Natural killer cell (primary cell): ENCODE measurements around the gene TGIF2. TPM values are rescaled to one million over a fixed set of nuclear protein-coding genes. Genes with fewer than 3 reads are reported as not detected.
"Not testable (repeated sequence)": the region's sequence is repeated elsewhere in the genome, so short reads cannot be mapped to it uniquely, and the experiment has no call there.

Experiments used
- ATAC-seq, 3 donors: fragments of 150-1000 bp in 2 of 3; fragments of 200-7000 bp in 1 of 3; cut with Tn5 transposase; 1 replicate in 1 of 3; 2 replicates in 2 of 3; pipeline ENCODE4 v1.10.0; 2021; ENCODE audit warnings: mild to moderate bottlenecking in 2 of 3, moderate library complexity in 2 of 3
- DNase-seq, 2 donors: peaks; one replicate each; pipeline versions ENCODE4 v3.0.0 to v3.0.0-alpha.2; 2013 to 2021; ENCODE audit warnings: mixed read lengths in 1 of 2
- H3K27ac ChIP-seq: one replicate; pipeline ENCODE4 v1.5.1; 2013; ENCODE audit warnings: mild to moderate bottlenecking, low read length
- H3K27me3 ChIP-seq: one replicate; pipeline ENCODE4 v1.6.1; 2013; ENCODE audit warnings: low read length; ENCODE audit not compliant: control insufficient read depth, insufficient read depth
- H3K36me3 ChIP-seq: one replicate; pipeline ENCODE4 v1.6.1; 2013; ENCODE audit warnings: low read length; ENCODE audit not compliant: control insufficient read depth, insufficient read depth
- H3K4me1 ChIP-seq: one replicate; pipeline ENCODE4 v1.6.1; 2013; ENCODE audit warnings: low read length; ENCODE audit not compliant: control insufficient read depth, insufficient read depth
- H3K4me3 ChIP-seq: one replicate; pipeline ENCODE4 v1.5.1; 2013; ENCODE audit warnings: low read length
- H3K9me3 ChIP-seq: one replicate; pipeline ENCODE4 v1.6.1; 2013; ENCODE audit warnings: low read length; ENCODE audit not compliant: control insufficient read depth, insufficient read depth
- H3K27ac Mint-ChIP-seq, 2 donors: one replicate each; pipeline ENCODE4 v1.8.0; 2022; ENCODE audit warnings: mild to moderate bottlenecking in 2 of 2, mixed read lengths in 2 of 2, moderate library complexity in 1 of 2
- H3K27me3 Mint-ChIP-seq, 2 donors: one replicate each; pipeline ENCODE4 v1.8.0; 2022; ENCODE audit warnings: low read depth in 2 of 2, mixed read lengths in 2 of 2
- H3K36me3 Mint-ChIP-seq: one replicate; pipeline ENCODE4 v1.8.0; 2022; ENCODE audit warnings: mixed read lengths
- H3K4me1 Mint-ChIP-seq, 2 donors: one replicate each; pipeline ENCODE4 v1.8.0; 2022; ENCODE audit warnings: mixed read lengths in 2 of 2
- H3K4me3 Mint-ChIP-seq: one replicate; pipeline ENCODE4 v1.8.0; 2022; ENCODE audit warnings: mild to moderate bottlenecking, moderate library complexity, mixed read lengths
- H3K9me3 Mint-ChIP-seq, 2 donors: one replicate each; pipeline ENCODE4 v1.8.0; 2022; ENCODE audit warnings: mixed read lengths in 2 of 2
- WGBS: methylation state at CpG from one replicate; pipeline ENCODE4 v1.1.7; 2013; ENCODE audit warnings: missing lambda C conversion rate; ENCODE audit not compliant: insufficient coverage; 5-methylcytosine and 5-hydroxymethylcytosine counted together
- intact Hi-C: fragments of 100-400 bp; cut with micrococcal nuclease; formaldehyde crosslinking; loops from one replicate; pipeline ENCODE4 v1.14.2; 2022
- total RNA-seq, 4 donors: library from RNA; stranded (reverse); fragments of 120-200 nt in 1 of 4; gene quantifications; one replicate each; pipeline versions ENCODE4 v1.2.3 to v1.2.4, GENCODE V29; 2013 to 2022
- TF ChIP-seq, protein P1 (sequence below): fragments of 200-600 bp; IDR thresholded peaks from one replicate; pipeline ENCODE4 v1.8.0; 2022; ENCODE audit warnings: antibody characterized with exemption

The TGIF2 gene
- total RNA-seq, 3 donors from 2014 or later (not counting 1 experiment from before 2014, with no cell fraction given), result 19.9 to 28.5 (median 25.9) TPM

DNA sequence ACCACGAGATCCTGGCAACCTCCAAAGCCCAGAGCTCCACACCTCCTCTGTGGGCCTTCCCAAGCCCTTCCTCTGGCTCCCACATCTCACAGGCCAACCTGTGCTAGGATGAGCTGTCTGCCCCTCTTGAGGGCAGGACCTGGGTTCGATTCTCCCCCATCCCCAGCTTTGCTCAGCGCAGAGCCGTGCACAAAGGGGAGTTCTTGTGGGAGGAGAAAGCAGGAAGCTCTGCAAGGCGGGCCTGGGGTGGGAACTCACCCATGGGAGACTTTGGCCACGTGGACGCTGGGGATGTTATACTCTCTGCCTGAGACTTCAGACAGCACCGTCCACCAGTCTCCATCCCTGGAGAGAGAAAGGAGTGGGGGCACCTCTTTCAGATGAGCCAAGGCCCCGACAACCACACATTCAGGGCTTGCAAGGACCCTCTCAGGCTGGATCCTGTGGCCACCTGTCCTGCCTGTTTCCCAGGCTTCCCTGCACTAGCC lies 59.9 kb downstream of the TGIF2 start:
- no peak overlapping the region for H3K4me3 Mint-ChIP-seq
- 96% methylated on average over 7 of the region's 9 CpGs for WGBS

GRCh38 chr20:36634342-36634741 lies 60.9 kb downstream of the TGIF2 start:
- TF ChIP-seq, protein P1, sequence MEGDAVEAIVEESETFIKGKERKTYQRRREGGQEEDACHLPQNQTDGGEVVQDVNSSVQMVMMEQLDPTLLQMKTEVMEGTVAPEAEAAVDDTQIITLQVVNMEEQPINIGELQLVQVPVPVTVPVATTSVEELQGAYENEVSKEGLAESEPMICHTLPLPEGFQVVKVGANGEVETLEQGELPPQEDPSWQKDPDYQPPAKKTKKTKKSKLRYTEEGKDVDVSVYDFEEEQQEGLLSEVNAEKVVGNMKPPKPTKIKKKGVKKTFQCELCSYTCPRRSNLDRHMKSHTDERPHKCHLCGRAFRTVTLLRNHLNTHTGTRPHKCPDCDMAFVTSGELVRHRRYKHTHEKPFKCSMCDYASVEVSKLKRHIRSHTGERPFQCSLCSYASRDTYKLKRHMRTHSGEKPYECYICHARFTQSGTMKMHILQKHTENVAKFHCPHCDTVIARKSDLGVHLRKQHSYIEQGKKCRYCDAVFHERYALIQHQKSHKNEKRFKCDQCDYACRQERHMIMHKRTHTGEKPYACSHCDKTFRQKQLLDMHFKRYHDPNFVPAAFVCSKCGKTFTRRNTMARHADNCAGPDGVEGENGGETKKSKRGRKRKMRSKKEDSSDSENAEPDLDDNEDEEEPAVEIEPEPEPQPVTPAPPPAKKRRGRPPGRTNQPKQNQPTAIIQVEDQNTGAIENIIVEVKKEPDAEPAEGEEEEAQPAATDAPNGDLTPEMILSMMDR, result no peak
- H3K27me3 Mint-ChIP-seq, result no peaks in the 10 kb centered on the region
- no peaks in the 10 kb centered on the region for H3K27me3 ChIP-seq
- no peak for DNase-seq
- H3K36me3 Mint-ChIP-seq, result no peaks in the 10 kb centered on the region
- no peak overlapping the region for H3K4me3 ChIP-seq
- peaks cover 64% of the 10 kb centered on the region for H3K36me3 ChIP-seq
- no peak for ATAC-seq
- H3K9me3 Mint-ChIP-seq, result no peaks in the 10 kb centered on the region
- intact Hi-C loops, result no loop called here
- H3K4me1 ChIP-seq, result peaks cover 19% of the 10 kb centered on the region
- H3K4me3 Mint-ChIP-seq, result no peak overlapping the region
- H3K4me1 Mint-ChIP-seq, result peaks cover 14 to 27% of the 10 kb centered on the region in 2 donors
- peak overlapping the region; percentile 73 to 74 for H3K27ac Mint-ChIP-seq
- no peak overlapping the region for H3K27ac ChIP-seq
- no peaks in the 10 kb centered on the region for H3K9me3 ChIP-seq
- WGBS, result 98% methylated on average over 11 of the region's 11 CpGs

More for the DNA sequence above, 59.9 kb downstream of the TGIF2 start:
- DNase-seq (no peak), ATAC-seq (no peak)
- Histone ChIP-seq H3K27me3 (no peaks in the 10 kb centered on the region), H3K27ac (no peak overlapping the region), H3K4me3 (no peak overlapping the region), H3K36me3 (peaks cover 57% of the 10 kb centered on the region), H3K4me1 (peaks cover 29% of the 10 kb centered on the region), H3K9me3 (no peaks in the 10 kb centered on the region)
- no peaks in the 10 kb centered on the region for H3K27me3 Mint-ChIP-seq
- TF ChIP-seq, protein P1, result no peak
- peaks cover 22 to 35% of the 10 kb centered on the region in 2 donors for H3K4me1 Mint-ChIP-seq
- H3K27ac Mint-ChIP-seq, result peak overlapping the region; percentile 93 to 95
- no peaks in the 10 kb centered on the region for H3K9me3 Mint-ChIP-seq
- intact Hi-C loops, result no loop called here
- no peaks in the 10 kb centered on the region for H3K36me3 Mint-ChIP-seq

- Histone ChIP-seq H3K4me1 (peaks cover 31% of the 10 kb centered on the region), H3K36me3 (peaks cover 55% of the 10 kb centered on the region)
- DNase-seq, H3K4me3 ChIP-seq, ATAC-seq, H3K9me3 Mint-ChIP-seq, H3K9me3 ChIP-seq, H3K36me3 Mint-ChIP-seq, intact Hi-C loops, H3K27me3 ChIP-seq, H3K4me3 Mint-ChIP-seq, H3K27ac ChIP-seq, H3K27me3 Mint-ChIP-seq, H3K27ac Mint-ChIP-seq: not testable (repeated sequence)
- peaks cover 25 to 32% of the 10 kb centered on the region in 2 donors for H3K4me1 Mint-ChIP-seq
- 100% methylated on average over 11 of the region's 12 CpGs for WGBS
These were observed 65.5 kb downstream of the TGIF2 start for GRCh38 chr20:36638876-36639400.

DNA sequence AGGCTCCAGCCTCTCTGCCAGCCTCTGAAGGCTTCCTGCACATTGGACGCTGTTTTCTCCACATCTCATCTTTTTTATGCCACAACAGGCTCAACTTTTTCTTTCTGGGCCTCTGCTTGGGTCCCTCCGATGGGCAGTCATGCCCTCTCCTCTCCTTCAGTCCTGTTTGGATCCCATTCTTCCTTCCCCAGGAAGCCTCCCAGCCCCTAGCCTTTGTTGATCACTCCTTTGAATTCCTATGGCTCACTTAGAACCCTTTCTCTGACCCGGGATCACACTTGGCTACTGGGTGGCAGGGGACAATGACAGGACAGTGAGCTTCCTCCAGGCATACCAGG lies 68.1 kb downstream of the TGIF2 start:
- ATAC-seq, result no peak
- H3K4me3 Mint-ChIP-seq, result no peak overlapping the region
- peaks cover 50 to 52% of the 10 kb centered on the region in 2 donors for H3K4me1 Mint-ChIP-seq
- TF ChIP-seq, protein P1, result no peak
- no peaks in the 10 kb centered on the region for H3K36me3 Mint-ChIP-seq
- DNase-seq, result no peak
- no peak overlapping the region for H3K4me3 ChIP-seq
- no peaks in the 10 kb centered on the region for H3K27me3 ChIP-seq
- H3K4me1 ChIP-seq, result peaks cover 54% of the 10 kb centered on the region
- peaks cover 36% of the 10 kb centered on the region for H3K36me3 ChIP-seq
- peak overlapping the region; percentile 97 to 98 for H3K27ac Mint-ChIP-seq
- intact Hi-C loops, result loop anchor here (10.0 kb wide), 1 partner anchor 243 kb away; no protein-coding TSS in a partner anchor
- H3K9me3 Mint-ChIP-seq, result no peaks in the 10 kb centered on the region
- H3K27ac ChIP-seq, result no peak overlapping the region
- no peaks in the 10 kb centered on the region for H3K27me3 Mint-ChIP-seq
- WGBS, result 93% methylated on average over 3 of the region's 3 CpGs
- no peaks in the 10 kb centered on the region for H3K9me3 ChIP-seq
